Measurements from ENCODE around the gene RNF151.

RNF151 gene

DNA sequence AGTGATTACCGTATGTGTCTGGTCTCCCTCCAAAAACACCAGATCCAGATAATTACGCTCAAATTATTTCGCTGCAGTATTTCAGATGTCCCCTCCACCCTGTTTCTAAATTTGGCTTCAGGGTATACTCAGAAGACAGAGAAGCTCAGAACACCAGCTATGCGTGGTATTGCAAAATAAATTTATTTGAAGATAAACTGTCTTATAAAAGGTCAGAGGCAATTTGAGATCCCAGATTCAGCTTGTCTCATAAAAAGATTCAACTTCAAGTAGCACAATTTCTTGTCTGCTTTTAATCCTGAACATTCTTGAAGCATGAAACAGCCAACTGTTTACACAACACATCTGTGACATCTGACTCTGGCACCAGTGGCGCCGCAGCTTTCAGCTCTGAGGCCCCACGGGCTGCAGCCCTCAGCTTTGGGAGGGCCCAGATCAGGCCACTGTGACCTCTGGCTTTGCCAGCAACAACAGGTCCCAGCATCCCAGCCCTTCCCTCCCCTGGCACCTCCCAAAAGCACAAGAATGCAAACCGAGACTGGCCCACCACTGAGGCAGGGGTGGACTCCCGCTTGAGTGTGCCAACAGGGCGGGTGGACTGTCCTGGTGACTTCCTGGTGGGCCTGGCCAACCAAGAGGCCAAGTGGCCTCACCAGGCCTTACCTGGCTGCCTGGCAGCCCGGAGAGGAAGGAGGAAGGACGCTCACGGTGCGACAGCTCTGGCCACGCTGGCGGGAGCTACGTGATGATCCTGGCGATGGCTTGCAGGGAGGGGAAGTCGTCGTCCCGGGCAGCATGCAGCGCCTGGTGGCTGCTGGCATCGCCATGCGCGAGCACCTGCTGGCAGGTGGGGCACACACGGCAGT lies 31.1 kb downstream of the RNF151 start:
- Histone ChIP-seq H3K9me3 (peaks cover under 1% of the 10 kb centered on the region), H3K4me1 (ENCODE audit: control insufficient read depth in 1 of 2, insufficient read depth in 1 of 2, low read depth in 1 of 2, low read length in 1 of 2) (no peaks in the 10 kb centered on the region), H3K27me3 (peaks cover 12% of the 10 kb centered on the region), H3K27ac (no peak overlapping the region), H3K36me3 (peaks cover 60% of the 10 kb centered on the region), H3K4me3 (ENCODE audit: low read depth in 1 of 2, low read length in 1 of 2) (no peak overlapping the region)
- TF ChIP-seq CTCF (IDR thresholded peaks at IDR 0.05) = no peak

GRCh38 chr16:1998360-1998835 lies 31.7 kb downstream of the RNF151 start:
- Histone ChIP-seq H3K4me1 (ENCODE audit: control insufficient read depth in 1 of 2, insufficient read depth in 1 of 2, low read depth in 1 of 2, low read length in 1 of 2) (peaks cover 0 to under 1% of the 10 kb centered on the region in 2 experiments), H3K27me3 (peaks cover 5% of the 10 kb centered on the region), H3K4me3 (ENCODE audit: low read depth in 1 of 2, low read length in 1 of 2) (no peak overlapping the region), H3K9me3 (no peaks in the 10 kb centered on the region), H3K27ac (no peak overlapping the region), H3K36me3 (peaks cover 67% of the 10 kb centered on the region)
- TF ChIP-seq CTCF (IDR thresholded peaks at IDR 0.05) = no peak

GRCh38 chr16:1998852-1999801 lies 32.5 kb downstream of the RNF151 start:
- H3K36me3 ChIP-seq = peaks cover 67% of the 10 kb centered on the region
- no peak overlapping the region for H3K4me3 ChIP-seq (ENCODE audit: low read depth in 1 of 2, low read length in 1 of 2)
- H3K27ac ChIP-seq = no peak overlapping the region
- no peaks in the 10 kb centered on the region for H3K27me3 ChIP-seq
- H3K9me3 ChIP-seq = no peaks in the 10 kb centered on the region
- no peak for TF ChIP-seq CTCF (IDR thresholded peaks at IDR 0.05)
- H3K4me1 ChIP-seq (ENCODE audit: control insufficient read depth in 1 of 2, insufficient read depth in 1 of 2, low read depth in 1 of 2, low read length in 1 of 2) = peaks cover 3 to 8% of the 10 kb centered on the region in 2 experiments

- Histone ChIP-seq H3K9me3 (no peaks in the 10 kb centered on the region), H3K27me3 (no peaks in the 10 kb centered on the region), H3K4me1 (ENCODE audit: control insufficient read depth in 1 of 2, insufficient read depth in 1 of 2, low read depth in 1 of 2, low read length in 1 of 2) (peaks cover 6 to 11% of the 10 kb centered on the region in 2 experiments), H3K27ac (no peak overlapping the region), H3K4me3 (ENCODE audit: low read depth in 1 of 2, low read length in 1 of 2) (no peak overlapping the region), H3K36me3 (peaks cover 67% of the 10 kb centered on the region)
- TF ChIP-seq CTCF (IDR thresholded peaks at IDR 0.05) = no peak
Observed at GRCh38 chr16:1999866-2000514, 33.3 kb downstream of the RNF151 start.

DNA sequence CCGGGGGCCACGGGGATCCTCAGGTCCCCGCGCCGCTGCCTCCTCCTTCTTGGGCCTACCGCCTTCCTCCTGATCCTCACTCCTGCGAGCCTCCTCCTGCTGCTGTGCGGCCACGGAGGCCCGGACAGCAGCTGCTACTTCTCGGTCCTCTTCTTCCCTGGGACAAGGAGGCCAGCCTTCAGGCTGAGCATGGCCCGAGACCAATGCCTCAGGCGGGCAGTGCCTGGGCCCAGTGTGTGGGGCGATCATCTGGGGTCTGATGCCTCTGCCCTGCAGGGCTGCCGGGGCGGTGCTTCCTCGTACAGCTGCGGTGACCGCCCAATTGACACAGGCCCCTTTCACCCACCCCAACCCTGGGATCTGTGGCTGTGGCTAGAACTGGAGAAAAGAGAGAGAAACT lies 34.4 kb downstream of the RNF151 start:
- no peak for TF ChIP-seq CTCF (IDR thresholded peaks at IDR 0.05)
- Histone ChIP-seq H3K4me3 (ENCODE audit: low read depth in 1 of 2, low read length in 1 of 2) (no peak overlapping the region), H3K27ac (no peak overlapping the region), H3K9me3 (no peaks in the 10 kb centered on the region), H3K27me3 (peaks cover 6% of the 10 kb centered on the region), H3K4me1 (ENCODE audit: control insufficient read depth in 1 of 2, insufficient read depth in 1 of 2, low read depth in 1 of 2, low read length in 1 of 2) (peaks cover 6 to 19% of the 10 kb centered on the region in 2 experiments), H3K36me3 (peaks cover 67% of the 10 kb centered on the region)

Data from neutrophil (primary cell).